Posterior cingulate gyrus (tissue), 11 donors: ENCODE results near the gene RING1.

Experiments used
- DNase-seq, 10 donors: peaks; one replicate each; pipeline versions ENCODE4 v3.0.0 to v3.0.0-alpha.2; 2020 to 2021; ENCODE audit warnings: mixed read lengths in 3 of 10
- intact Hi-C: fragments of 100-400 bp; cut with DNase I; formaldehyde crosslinking; loops from one replicate; pipeline ENCODE4 v1.15.1; 2023

RING1 gene

GRCh38 chr6:33204165-33204414 is 4.2 kb upstream of the RING1 start:
- intact Hi-C loops = loop anchor here (5.0 kb wide), 2 partner anchors 232 to 1007 kb away; no protein-coding TSS in a partner anchor
- no peak for DNase-seq

GRCh38 chr6:33204415-33205190 is 3.7 kb upstream of the RING1 start, which contains the start of gene HSD17B8:
TSS of gene HSD17B8 (plus strand) at chr6:33204655. CDS start at chr6:33204669, 14 bp downstream.
- peak; percentile 91 to 99 (median 96) for DNase-seq
- intact Hi-C loops = loop anchor here (5.0 kb wide), 2 partner anchors 232 to 1007 kb away; no protein-coding TSS in a partner anchor

- DNase-seq = no peak
- intact Hi-C loops = no loop called here
These were observed 2.9 kb upstream of the RING1 start for GRCh38 chr6:33205191-33206026.

GRCh38 chr6:33206027-33206863 is 2.1 kb upstream of the RING1 start:
- no peak for DNase-seq
- intact Hi-C loops = no loop called here

- DNase-seq = peak in 1 of 10 donors; percentile 53
- intact Hi-C loops = no loop called here
These were observed 1.3 kb upstream of the RING1 start for GRCh38 chr6:33206864-33207551.

GRCh38 chr6:33207552-33208090 is 679 bp upstream of the RING1 start:
- intact Hi-C loops = no loop called here
- peak in 6 of 10 donors; percentile 35 to 86 (median 59) for DNase-seq

GRCh38 chr6:33209856-33210255 is 1.6 kb downstream of the RING1 start:
- intact Hi-C loops = loop anchor here (5.0 kb wide), 1 partner anchor 37 kb away; no protein-coding TSS in a partner anchor
- DNase-seq = no peak

- intact Hi-C loops = loop anchor here (5.0 kb wide), 1 partner anchor 36 kb away; no protein-coding TSS in a partner anchor
- no peak for DNase-seq
These were observed 2.8 kb downstream of the RING1 start for GRCh38 chr6:33211136-33211535.

GRCh38 chr6:33211666-33212422 is 3.5 kb downstream of the RING1 start:
- DNase-seq = no peak
- intact Hi-C loops = loop anchor here (5.0 kb wide), 1 partner anchor 35 kb away; no protein-coding TSS in a partner anchor

GRCh38 chr6:33212857-33213165 is 4.5 kb downstream of the RING1 start:
- DNase-seq = no peak
- intact Hi-C loops = loop anchor here (5.0 kb wide), 1 partner anchor 34 kb away; no protein-coding TSS in a partner anchor

GRCh38 chr6:33213166-33213988 is 5.1 kb downstream of the RING1 start:
- intact Hi-C loops = loop anchor here (5.0 kb wide), 1 partner anchor 34 kb away; no protein-coding TSS in a partner anchor

GRCh38 chr6:33213989-33214335 is 5.7 kb downstream of the RING1 start:
- peak in 1 of 10 donors; percentile 56 for DNase-seq

More at GRCh38 chr6:33213166-33213988, 5.1 kb downstream of the RING1 start:
- peak in 5 of 10 donors; percentile 41 to 91 (median 85) for DNase-seq

GRCh38 chr6:33215271-33216116 is 7.2 kb downstream of the RING1 start:
- peak in 1 of 10 donors; percentile 52 for DNase-seq
- intact Hi-C loops = no loop called here

More at GRCh38 chr6:33213989-33214335, 5.7 kb downstream of the RING1 start:
- intact Hi-C loops = loop anchor here (5.0 kb wide), 1 partner anchor 33 kb away; no protein-coding TSS in a partner anchor

- DNase-seq = no peak
- intact Hi-C loops = no loop called here
These were observed 7.9 kb downstream of the RING1 start for GRCh38 chr6:33216117-33216649.

GRCh38 chr6:33217246-33217645 is 8.9 kb downstream of the RING1 start:
- intact Hi-C loops = no loop called here
- DNase-seq = no peak

GRCh38 chr6:33217681-33218080 is 9.4 kb downstream of the RING1 start:
- intact Hi-C loops = no loop called here
- DNase-seq = no peak
